Activated naive CD8-positive, alpha-beta T cell (primary cell): ENCODE results near the gene RELT.

Experiments used
- H3K27ac Mint-ChIP-seq: one replicate; pipeline ENCODE4 v1.8.0; 2021; ENCODE audit warnings: mixed read lengths
- H3K27me3 Mint-ChIP-seq: one replicate; pipeline ENCODE4 v1.8.0; 2021; ENCODE audit warnings: mixed read lengths
- H3K36me3 Mint-ChIP-seq: one replicate; pipeline ENCODE4 v1.8.0; 2021; ENCODE audit warnings: mixed read lengths
- H3K4me1 Mint-ChIP-seq: one replicate; pipeline ENCODE4 v1.8.0; 2021; ENCODE audit warnings: low read depth, mixed read lengths
- H3K4me3 Mint-ChIP-seq: one replicate; pipeline ENCODE4 v1.8.0; 2021; ENCODE audit warnings: mild to moderate bottlenecking, mixed read lengths
- H3K9me3 Mint-ChIP-seq: one replicate; pipeline ENCODE4 v1.8.0; 2021; ENCODE audit warnings: low read depth, mixed read lengths

The RELT gene

DNA sequence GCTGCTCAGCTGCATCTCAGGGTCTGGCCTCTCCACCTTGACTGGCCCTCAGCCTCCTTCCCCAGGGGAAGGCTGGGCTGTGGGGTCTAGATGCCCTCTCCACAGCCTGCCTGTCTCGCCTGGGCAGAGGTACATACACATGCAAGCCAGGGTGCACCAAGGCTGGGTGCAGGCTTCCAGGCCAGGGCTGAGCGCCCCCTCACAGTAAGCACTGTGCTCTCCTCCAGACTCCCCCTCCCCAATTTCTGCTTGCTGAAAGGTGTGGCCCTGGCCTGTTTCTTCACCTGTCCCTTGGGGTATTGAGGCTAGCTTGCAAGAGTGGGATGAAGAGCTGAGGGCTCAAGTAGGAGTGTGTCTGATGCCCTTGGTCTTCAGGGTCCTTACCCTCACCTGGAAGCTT lies 22.5 kb downstream of the RELT start:
- Mint-ChIP-seq H3K27me3 (no peaks in the 10 kb centered on the region), H3K4me1 (no peaks in the 10 kb centered on the region), H3K9me3 (no peaks in the 10 kb centered on the region), H3K36me3 (no peaks in the 10 kb centered on the region), H3K4me3 (no peak overlapping the region), H3K27ac (no peak overlapping the region)

DNA sequence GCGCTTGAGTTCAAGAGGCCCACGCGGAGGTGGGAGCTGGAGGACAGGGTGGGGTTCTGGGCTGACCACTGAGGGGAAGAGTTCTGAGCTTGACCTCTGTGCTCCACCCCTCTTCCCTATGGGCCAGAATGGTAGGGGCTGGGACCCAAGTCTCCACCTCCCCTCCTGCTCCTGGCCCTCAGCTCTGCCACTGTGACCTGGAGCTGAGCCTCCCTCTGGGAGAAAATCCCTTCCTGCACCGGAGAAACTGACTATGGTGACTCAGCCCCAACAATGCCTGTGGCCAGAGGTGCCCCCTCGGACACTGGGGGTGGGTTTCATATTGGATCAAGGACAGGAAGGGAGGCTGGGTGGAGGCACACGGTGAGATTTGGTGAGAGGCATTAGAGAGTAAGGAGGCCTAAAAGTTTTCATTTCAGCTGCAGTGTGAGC lies 23.0 kb downstream of the RELT start:
- Mint-ChIP-seq H3K4me1 (no peaks in the 10 kb centered on the region), H3K9me3 (no peaks in the 10 kb centered on the region), H3K27ac (peak overlapping the region; percentile 66), H3K4me3 (no peak overlapping the region), H3K27me3 (no peaks in the 10 kb centered on the region), H3K36me3 (no peaks in the 10 kb centered on the region)

DNA sequence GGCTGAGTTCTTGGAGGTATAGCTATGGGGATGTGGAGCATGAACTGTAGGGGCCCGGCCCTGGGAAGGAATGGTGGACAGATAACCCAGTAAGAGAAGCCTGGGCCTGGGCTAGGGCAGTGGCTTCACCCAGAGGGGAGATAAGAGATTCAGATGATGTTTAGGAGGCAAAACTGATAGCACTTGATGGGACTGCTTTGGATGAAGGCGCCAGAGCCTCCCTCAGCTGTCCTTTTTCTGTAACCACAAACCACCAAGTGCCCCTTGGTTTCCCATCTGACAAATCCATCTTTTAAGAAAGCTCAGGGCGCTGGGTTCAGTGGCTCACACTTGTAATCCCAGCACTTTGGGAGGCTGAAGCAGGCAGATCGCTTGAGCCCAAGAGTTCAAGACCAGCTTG lies 23.4 kb downstream of the RELT start:
- Mint-ChIP-seq H3K4me1 (no peaks in the 10 kb centered on the region), H3K36me3 (no peaks in the 10 kb centered on the region), H3K4me3 (no peak overlapping the region), H3K27me3 (no peaks in the 10 kb centered on the region), H3K27ac (peak overlapping the region; percentile 66), H3K9me3 (no peaks in the 10 kb centered on the region)

DNA sequence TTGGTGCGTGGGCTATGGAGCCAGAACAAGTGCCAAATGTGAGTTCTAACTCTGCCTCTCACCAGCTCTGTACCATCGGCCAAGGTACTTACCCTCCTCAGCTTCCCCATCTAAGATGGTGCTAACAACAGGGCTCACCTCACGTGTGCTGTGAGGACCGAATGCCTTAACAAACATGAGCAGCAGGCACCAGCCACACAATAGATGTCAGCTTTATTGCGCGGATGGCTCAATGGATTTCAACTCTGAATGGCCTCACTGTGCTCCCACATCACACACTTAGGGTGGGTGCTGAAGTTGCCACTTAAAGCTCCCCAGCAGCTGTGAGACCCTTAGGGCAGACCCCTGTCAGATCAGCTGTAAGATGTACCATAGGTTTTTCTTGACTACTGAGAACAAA lies 24.1 kb downstream of the RELT start:
- H3K27ac Mint-ChIP-seq = no peak overlapping the region
- no peaks in the 10 kb centered on the region for H3K9me3 Mint-ChIP-seq
- no peak overlapping the region for H3K4me3 Mint-ChIP-seq
- H3K27me3 Mint-ChIP-seq = no peaks in the 10 kb centered on the region
- no peaks in the 10 kb centered on the region for H3K4me1 Mint-ChIP-seq
- H3K36me3 Mint-ChIP-seq = no peaks in the 10 kb centered on the region

DNA sequence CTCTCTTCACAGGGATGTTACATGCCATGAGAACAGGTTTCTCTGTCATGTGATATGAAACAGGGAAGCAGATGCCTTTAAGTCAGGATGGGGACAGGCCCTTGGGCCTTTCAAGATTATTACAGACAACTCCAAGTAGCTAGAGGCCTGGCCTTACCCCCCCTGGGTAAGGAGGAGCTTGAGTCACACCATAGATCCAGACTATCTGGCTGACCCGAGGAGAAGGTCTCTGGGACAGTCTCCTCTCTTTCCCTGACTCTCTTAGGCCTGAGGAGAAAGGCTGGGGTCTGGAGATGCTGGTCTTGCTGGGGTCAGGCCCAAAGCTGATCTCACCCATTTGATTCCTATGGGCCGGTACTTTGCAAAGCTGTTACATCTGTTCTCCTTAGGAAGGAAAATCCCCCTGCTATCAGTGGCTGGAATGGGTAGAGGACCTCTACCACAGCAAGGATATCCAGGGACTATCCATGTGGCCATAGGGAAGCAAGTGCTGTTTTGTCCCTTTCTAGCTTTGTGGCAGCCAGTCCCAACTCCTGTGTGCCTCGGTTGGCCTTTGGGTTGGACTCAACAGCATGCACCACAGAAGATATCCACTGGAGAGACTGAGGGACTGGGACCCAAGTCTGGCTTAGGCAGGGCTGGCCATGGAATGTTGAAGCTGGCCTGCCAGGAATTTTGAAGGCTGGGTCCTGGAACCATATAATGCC lies 25.2 kb downstream of the RELT start:
- H3K9me3 Mint-ChIP-seq = no peaks in the 10 kb centered on the region
- no peak overlapping the region for H3K4me3 Mint-ChIP-seq
- H3K27me3 Mint-ChIP-seq = no peaks in the 10 kb centered on the region
- H3K4me1 Mint-ChIP-seq = no peaks in the 10 kb centered on the region
- no peaks in the 10 kb centered on the region for H3K36me3 Mint-ChIP-seq
- H3K27ac Mint-ChIP-seq = peak overlapping the region; percentile 34

DNA sequence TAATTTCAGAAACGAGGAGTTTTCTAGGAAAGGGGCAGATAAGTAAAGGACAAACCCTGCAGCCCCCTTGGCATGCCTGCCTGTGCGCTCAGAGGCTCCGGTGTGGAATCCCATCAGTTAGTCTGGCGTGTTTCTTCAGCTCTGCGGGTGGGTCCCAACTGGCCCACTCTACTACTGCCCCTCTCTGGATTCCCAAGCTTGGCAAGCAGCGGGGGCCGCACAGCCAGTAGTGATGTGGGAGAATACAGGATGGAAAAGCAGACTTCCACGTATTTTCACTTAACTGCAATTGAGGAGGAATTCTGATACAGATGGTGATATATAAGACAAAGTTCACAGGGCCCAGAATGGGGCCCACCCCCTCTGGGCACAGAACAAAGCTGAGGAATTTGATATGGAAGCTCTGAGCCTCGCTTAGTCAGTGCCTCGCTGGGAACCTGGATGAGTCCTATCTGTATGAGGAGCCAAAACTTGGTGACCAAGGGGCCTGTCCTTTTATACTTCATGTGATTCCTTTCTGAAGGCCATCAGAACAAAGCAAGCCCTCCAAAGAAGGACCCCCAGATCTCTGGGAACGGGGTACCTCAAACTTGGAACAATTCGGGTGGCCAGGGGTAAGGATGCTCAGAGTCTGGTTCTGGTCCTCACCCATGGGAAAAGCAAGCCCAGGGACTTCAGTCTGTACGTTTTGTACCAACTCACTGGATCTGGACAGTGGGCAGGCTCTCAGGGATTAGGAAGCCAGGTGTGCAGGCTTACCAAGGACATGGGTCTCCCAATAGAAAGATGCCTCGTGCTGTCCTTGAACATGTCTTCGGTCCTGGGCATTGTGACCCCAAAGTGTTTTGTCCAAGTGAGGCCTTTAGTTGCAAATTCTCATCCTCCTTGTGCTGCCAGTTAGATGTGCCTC lies 26.0 kb downstream of the RELT start:
- no peak overlapping the region for H3K4me3 Mint-ChIP-seq
- H3K9me3 Mint-ChIP-seq = no peaks in the 10 kb centered on the region
- H3K27me3 Mint-ChIP-seq = no peaks in the 10 kb centered on the region
- H3K36me3 Mint-ChIP-seq = no peaks in the 10 kb centered on the region
- no peaks in the 10 kb centered on the region for H3K4me1 Mint-ChIP-seq
- no peak overlapping the region for H3K27ac Mint-ChIP-seq

DNA sequence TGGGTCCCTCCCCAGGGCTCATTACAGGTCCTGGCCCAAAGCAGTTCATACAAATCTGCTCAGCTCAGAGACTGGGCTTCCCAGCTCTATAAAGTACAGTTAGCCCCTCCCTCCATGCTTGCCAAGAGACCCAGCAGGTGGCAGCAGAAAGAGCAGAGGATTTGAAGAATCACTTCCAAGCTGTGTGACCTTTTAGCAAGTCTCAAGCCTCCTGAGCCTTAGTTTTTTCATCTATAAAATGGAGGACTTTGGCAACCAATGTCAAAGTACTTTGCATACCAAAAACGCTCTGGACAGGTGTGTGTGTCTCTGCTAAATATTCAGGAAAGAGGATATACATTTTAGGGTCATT lies 26.6 kb downstream of the RELT start:
- Mint-ChIP-seq H3K36me3 (no peaks in the 10 kb centered on the region), H3K9me3 (no peaks in the 10 kb centered on the region), H3K4me1 (no peaks in the 10 kb centered on the region), H3K27ac (no peak overlapping the region), H3K27me3 (no peaks in the 10 kb centered on the region), H3K4me3 (no peak overlapping the region)

DNA sequence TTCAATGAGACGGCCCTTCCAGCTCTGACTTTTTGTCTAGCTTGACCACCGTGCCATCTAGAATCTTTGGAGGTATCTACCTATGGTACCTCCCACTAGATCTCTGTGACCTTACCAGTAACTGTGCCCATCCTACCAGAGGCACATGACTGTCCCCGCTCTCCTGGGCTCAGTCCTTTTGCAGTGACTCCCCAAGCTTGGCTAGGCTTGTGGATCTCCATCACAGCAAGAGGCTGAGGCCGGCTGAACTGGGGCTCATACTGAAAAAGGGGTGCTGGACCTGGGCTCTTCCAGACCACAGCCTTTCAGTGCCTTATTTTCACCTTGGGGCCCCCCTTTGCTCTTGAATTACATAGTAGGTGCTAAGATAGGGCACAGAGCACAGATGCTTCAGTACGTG lies 27.3 kb downstream of the RELT start:
- Mint-ChIP-seq H3K9me3 (no peaks in the 10 kb centered on the region), H3K27ac (no peak overlapping the region), H3K27me3 (no peaks in the 10 kb centered on the region), H3K4me1 (no peaks in the 10 kb centered on the region), H3K36me3 (no peaks in the 10 kb centered on the region), H3K4me3 (no peak overlapping the region)

DNA sequence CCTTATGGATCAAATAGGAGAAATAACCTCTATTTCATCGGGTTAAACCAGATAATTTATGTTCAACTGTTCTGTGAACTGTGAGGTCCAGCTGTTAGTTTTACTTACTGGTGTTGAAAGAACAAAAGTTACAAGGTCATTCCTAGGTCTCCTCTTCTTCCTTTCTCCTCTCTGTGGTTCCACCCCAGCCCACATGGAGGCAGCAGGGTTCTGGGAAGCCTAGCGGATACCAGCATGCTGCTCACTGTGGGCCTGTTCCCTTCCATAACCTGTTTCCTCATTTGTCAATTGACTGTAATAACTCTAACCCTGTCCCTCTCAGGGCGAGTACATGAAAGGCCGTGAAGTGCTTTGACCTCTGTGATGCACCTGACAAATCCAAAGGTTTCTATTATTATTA lies 27.8 kb downstream of the RELT start:
- H3K4me1 Mint-ChIP-seq = no peaks in the 10 kb centered on the region
- peaks cover 3% of the 10 kb centered on the region for H3K36me3 Mint-ChIP-seq
- no peaks in the 10 kb centered on the region for H3K9me3 Mint-ChIP-seq
- no peaks in the 10 kb centered on the region for H3K27me3 Mint-ChIP-seq
- H3K27ac Mint-ChIP-seq = peak overlapping the region; percentile 30
- no peak overlapping the region for H3K4me3 Mint-ChIP-seq

DNA sequence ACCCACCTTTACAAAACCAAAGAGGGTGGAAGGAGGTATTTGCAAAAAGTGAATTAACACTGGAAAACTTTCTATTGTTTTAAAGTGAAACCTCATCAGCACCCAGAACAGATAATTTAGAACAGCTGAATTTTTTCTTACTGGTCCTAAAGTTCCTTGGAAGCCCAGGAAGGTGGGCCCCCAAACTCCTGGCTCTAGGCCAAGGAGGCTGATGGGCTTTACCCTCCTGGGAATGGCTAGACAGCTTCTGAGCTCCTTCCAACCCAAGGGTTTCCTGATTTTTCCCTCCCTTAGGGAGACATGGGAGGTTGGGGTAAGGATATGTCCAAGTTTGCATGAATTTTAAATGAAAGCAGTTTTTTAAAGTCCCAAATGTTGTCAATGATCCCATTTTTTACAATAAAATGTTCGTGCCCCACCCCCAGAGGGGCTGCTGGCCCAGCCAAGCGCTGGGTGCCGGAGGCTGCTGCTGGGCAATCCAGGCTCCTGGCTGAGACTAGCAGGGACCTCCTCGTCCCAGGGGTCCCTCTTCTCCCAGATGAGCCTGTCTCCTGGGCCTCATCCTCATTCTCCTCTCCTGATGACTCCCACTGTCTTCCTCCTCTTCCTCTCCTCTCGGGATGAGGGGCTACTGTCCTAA lies 28.4 kb downstream of the RELT start:
- peaks cover 7% of the 10 kb centered on the region for H3K36me3 Mint-ChIP-seq
- H3K4me3 Mint-ChIP-seq = no peak overlapping the region
- no peak overlapping the region for H3K27ac Mint-ChIP-seq
- H3K4me1 Mint-ChIP-seq = no peaks in the 10 kb centered on the region
- H3K27me3 Mint-ChIP-seq = no peaks in the 10 kb centered on the region
- no peaks in the 10 kb centered on the region for H3K9me3 Mint-ChIP-seq

DNA sequence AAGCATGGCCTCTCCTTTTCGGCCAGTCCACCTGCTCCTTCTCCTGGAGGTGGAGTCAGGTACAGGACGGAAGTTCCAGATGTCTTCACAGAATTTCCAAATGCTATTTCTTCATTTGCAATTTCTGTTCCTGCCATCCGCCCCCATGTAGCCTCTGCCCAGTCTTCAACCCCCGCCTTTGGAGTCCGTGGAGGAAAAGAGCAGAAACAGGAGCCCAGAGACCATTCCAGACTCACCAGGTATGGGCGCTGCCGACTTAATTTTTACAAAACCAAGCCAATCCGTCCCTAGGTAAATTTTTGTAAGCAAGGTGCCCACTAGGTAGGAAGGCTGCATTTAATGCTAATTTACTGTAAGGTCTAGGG lies 28.9 kb downstream of the RELT start:
- H3K36me3 Mint-ChIP-seq = peaks cover 7% of the 10 kb centered on the region

DNA sequence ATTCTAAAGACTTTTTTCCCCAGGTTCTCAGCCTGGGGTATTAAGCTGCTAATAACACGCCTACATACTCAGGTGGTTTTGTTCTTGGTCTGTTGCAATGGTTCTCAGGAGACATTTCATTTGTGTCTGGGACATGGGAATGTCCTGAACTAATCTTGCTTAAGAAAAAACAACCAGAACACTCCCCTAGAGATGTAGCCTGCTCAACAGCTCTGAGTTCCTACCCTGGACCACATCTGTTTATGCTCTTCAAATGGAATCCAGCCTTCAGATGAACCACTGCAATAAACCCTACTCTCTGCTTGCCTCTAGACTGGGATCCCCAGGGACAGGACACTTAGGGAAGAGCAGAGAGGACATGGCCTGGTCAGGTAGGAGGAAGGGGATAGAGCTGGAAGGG lies 29.9 kb downstream of the RELT start:
- no peaks in the 10 kb centered on the region for H3K4me1 Mint-ChIP-seq
- H3K4me3 Mint-ChIP-seq = no peak overlapping the region
- H3K27ac Mint-ChIP-seq = no peak overlapping the region
- H3K9me3 Mint-ChIP-seq = no peaks in the 10 kb centered on the region
- H3K36me3 Mint-ChIP-seq = peaks cover 7% of the 10 kb centered on the region
- H3K27me3 Mint-ChIP-seq = no peaks in the 10 kb centered on the region

More for the DNA sequence above, 28.9 kb downstream of the RELT start:
- Mint-ChIP-seq H3K9me3 (no peaks in the 10 kb centered on the region), H3K4me1 (no peaks in the 10 kb centered on the region), H3K4me3 (no peak overlapping the region), H3K27ac (no peak overlapping the region), H3K27me3 (no peaks in the 10 kb centered on the region)

DNA sequence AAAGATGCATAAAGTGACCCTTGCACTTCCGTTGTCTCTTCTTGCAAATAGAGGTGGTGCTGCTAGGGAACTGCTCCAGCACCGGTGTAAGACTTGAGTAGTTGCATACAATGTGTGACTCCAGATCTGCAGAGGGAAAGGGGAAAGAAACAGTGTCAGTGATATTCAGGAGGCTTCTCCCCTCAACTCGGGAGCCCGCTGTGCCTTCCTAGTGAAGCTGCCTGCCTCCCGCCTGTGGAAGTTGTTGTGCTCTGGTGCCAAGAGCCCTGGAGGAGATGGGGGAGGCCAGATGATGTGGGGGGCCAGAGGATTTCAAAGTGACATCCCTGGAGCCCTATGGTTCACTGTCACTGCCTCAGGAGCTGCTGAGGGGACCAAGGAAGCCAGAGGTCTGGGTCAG lies 30.4 kb downstream of the RELT start:
- Mint-ChIP-seq H3K27me3 (no peaks in the 10 kb centered on the region), H3K36me3 (peaks cover 7% of the 10 kb centered on the region), H3K4me3 (no peak overlapping the region), H3K9me3 (no peaks in the 10 kb centered on the region), H3K27ac (no peak overlapping the region), H3K4me1 (no peaks in the 10 kb centered on the region)

DNA sequence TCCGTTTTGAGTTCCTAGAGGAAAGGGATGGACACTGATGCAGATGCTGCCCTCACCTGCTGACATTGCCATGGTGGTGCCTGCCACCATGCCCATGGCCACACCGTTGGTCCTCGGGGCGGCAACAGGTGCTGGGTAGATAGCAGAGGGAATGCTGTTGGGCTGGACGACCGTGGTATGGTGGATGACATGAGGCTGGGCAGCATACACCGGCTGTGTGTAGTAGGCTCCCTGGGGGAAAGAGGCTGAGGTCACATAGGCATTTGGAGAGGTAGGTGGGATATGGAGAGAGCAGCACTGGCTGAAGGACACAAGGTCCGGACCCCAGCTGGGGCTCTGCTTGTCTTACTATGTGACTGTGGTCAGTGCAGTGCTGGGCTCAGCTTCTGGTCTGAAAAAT lies 33.2 kb downstream of the RELT start:
- Mint-ChIP-seq H3K27ac (no peak overlapping the region), H3K27me3 (no peaks in the 10 kb centered on the region), H3K4me3 (no peak overlapping the region), H3K9me3 (no peaks in the 10 kb centered on the region), H3K4me1 (peaks cover 1% of the 10 kb centered on the region), H3K36me3 (peaks cover 11% of the 10 kb centered on the region)

DNA sequence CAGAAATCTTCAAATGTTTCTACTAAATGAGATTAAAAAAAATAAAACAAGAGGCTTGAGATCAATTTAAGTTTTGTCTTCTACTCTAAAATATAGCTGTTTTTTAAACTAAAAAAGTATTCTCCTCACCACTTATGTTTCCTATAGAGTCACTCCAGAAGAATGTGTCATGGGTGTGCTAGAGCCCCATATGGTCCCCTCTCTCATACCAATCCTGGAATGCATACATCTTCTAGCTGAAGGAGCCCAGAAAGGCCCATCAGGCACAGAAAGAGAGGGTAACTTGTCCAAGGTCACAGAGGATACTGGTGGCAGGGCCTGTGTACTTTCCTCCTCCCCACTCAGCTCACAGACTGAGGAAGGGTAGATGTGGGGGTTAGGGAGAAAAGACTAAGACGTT lies 34.4 kb downstream of the RELT start:
- H3K4me3 Mint-ChIP-seq = no peak overlapping the region
- no peaks in the 10 kb centered on the region for H3K27me3 Mint-ChIP-seq
- H3K27ac Mint-ChIP-seq = no peak overlapping the region
- H3K9me3 Mint-ChIP-seq = no peaks in the 10 kb centered on the region
- H3K36me3 Mint-ChIP-seq = peaks cover 11% of the 10 kb centered on the region
- peaks cover 3% of the 10 kb centered on the region for H3K4me1 Mint-ChIP-seq
